ENCODE results near the gene STX2. TPM values are rescaled to one million over a fixed set of nuclear protein-coding genes. Genes with fewer than 3 reads are reported as not detected.
"Not testable (repeated sequence)": the region's sequence is repeated elsewhere in the genome, so short reads cannot be mapped to it uniquely, and the experiment has no call there.

The STX2 gene
- total and polyA plus RNA-seq, 2 experiments from 2014 or later: 12.4 to 23.1 TPM

- H4K20me1 ChIP-seq (ENCODE audit: insufficient read depth, poor library complexity, severe bottlenecking): peaks cover 31% of the 10 kb centered on the region
- H3K4me1 ChIP-seq (ENCODE audit: insufficient read depth): peaks cover 10% of the 10 kb centered on the region
- TF ChIP-seq, protein P1, sequence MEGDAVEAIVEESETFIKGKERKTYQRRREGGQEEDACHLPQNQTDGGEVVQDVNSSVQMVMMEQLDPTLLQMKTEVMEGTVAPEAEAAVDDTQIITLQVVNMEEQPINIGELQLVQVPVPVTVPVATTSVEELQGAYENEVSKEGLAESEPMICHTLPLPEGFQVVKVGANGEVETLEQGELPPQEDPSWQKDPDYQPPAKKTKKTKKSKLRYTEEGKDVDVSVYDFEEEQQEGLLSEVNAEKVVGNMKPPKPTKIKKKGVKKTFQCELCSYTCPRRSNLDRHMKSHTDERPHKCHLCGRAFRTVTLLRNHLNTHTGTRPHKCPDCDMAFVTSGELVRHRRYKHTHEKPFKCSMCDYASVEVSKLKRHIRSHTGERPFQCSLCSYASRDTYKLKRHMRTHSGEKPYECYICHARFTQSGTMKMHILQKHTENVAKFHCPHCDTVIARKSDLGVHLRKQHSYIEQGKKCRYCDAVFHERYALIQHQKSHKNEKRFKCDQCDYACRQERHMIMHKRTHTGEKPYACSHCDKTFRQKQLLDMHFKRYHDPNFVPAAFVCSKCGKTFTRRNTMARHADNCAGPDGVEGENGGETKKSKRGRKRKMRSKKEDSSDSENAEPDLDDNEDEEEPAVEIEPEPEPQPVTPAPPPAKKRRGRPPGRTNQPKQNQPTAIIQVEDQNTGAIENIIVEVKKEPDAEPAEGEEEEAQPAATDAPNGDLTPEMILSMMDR (IDR thresholded peaks at IDR 0.05; ENCODE audit: poor library complexity): no peak
- TF ChIP-seq EZH2 (IDR thresholded peaks at IDR 0.05; ENCODE audit: borderline replicate concordance) (no peak), EZH2phosphoT487 (IDR thresholded peaks at IDR 0.05; ENCODE audit: low read depth, severe bottlenecking, unreplicated experiment) (no peak)
- H3K4me3 ChIP-seq: no peak overlapping the region
- peaks cover 30% of the 10 kb centered on the region for H3K79me2 ChIP-seq
- DNase-seq (ENCODE audit: low spot score): no peak
- H3K27me3 ChIP-seq: no peaks in the 10 kb centered on the region
- H2AFZ ChIP-seq: no peak overlapping the region
- no peak overlapping the region for H3K27ac ChIP-seq
- H3K9me2 ChIP-seq (replicated peaks; ENCODE audit: insufficient read depth): no peaks in the 10 kb centered on the region
- H3K9me3 ChIP-seq (ENCODE audit: low read depth): no peaks in the 10 kb centered on the region
- H3K36me3 ChIP-seq (replicated peaks; ENCODE audit: insufficient read depth, low read depth): peaks cover 5% of the 10 kb centered on the region
- H3K4me2 ChIP-seq: no peak overlapping the region
Observed at GRCh38 chr12:130876297-130876696, 37.2 kb upstream of the STX2 start.

GRCh38 chr12:130875708-130876107, 36.7 kb upstream of the STX2 start:
- H4K20me1 ChIP-seq (ENCODE audit: insufficient read depth, poor library complexity, severe bottlenecking): peaks cover 31% of the 10 kb centered on the region

GRCh38 chr12:130875193-130875592, 36.1 kb upstream of the STX2 start:
- H4K20me1 ChIP-seq (ENCODE audit: insufficient read depth, poor library complexity, severe bottlenecking): peaks cover 31% of the 10 kb centered on the region
- peaks cover 10% of the 10 kb centered on the region for H3K4me1 ChIP-seq (ENCODE audit: insufficient read depth)
- no peak for DNase-seq (ENCODE audit: low spot score)
- no peak overlapping the region for H2AFZ ChIP-seq
- 93% methylated on average over 5 of the region's 5 CpGs for WGBS (ENCODE audit: low lambda C conversion rate, missing lambda C conversion rate)
- H3K27me3 ChIP-seq: no peaks in the 10 kb centered on the region
- H3K79me2 ChIP-seq: peaks cover 30% of the 10 kb centered on the region
- H3K4me3 ChIP-seq: no peak overlapping the region
- peaks cover 5% of the 10 kb centered on the region for H3K36me3 ChIP-seq (replicated peaks; ENCODE audit: insufficient read depth, low read depth)
- no peaks in the 10 kb centered on the region for H3K9me3 ChIP-seq (ENCODE audit: low read depth)
- H3K9me2 ChIP-seq (replicated peaks; ENCODE audit: insufficient read depth): no peaks in the 10 kb centered on the region
- H3K27ac ChIP-seq: no peak overlapping the region
- TF ChIP-seq, protein P1 (IDR thresholded peaks at IDR 0.05; ENCODE audit: poor library complexity): no peak
- TF ChIP-seq EZH2 (IDR thresholded peaks at IDR 0.05; ENCODE audit: borderline replicate concordance) (no peak), EZH2phosphoT487 (IDR thresholded peaks at IDR 0.05; ENCODE audit: low read depth, severe bottlenecking, unreplicated experiment) (no peak)
- no peak overlapping the region for H3K4me2 ChIP-seq

More at GRCh38 chr12:130875708-130876107, 36.7 kb upstream of the STX2 start:
- 91% methylated on average over 11 of the region's 11 CpGs for WGBS (ENCODE audit: low lambda C conversion rate, missing lambda C conversion rate)
- not testable (repeated sequence) for H3K36me3 ChIP-seq (replicated peaks; ENCODE audit: insufficient read depth, low read depth); H3K4me2 ChIP-seq; H3K4me3 ChIP-seq; H3K27me3 ChIP-seq; H2AFZ ChIP-seq; H3K9me3 ChIP-seq (ENCODE audit: low read depth); DNase-seq (ENCODE audit: low spot score); H3K27ac ChIP-seq; H3K9me2 ChIP-seq (replicated peaks; ENCODE audit: insufficient read depth)
- peaks cover 10% of the 10 kb centered on the region for H3K4me1 ChIP-seq (ENCODE audit: insufficient read depth)
- peaks cover 30% of the 10 kb centered on the region for H3K79me2 ChIP-seq

DNA sequence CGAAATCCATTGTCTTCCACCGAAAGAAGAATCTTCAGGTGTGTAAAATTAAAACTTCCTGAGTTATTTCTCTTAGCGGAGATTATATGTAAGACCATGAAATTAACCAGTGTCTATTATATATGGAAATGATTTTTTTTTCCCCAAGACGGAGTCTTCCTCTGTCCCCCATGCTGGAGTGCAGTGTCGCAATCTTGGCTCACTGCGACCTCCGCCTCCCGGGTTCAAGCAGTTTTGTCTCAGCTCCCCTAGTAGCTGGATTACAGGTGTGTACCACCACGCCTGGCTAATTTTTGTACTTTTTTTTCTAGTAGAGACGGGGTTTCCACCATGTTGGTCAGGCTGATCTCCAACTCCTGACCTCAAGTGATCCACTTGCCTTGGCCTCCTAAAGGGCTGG, 35.6 kb upstream of the STX2 start:
- Histone ChIP-seq H3K36me3 (replicated peaks; ENCODE audit: insufficient read depth, low read depth) (peaks cover 5% of the 10 kb centered on the region), H3K4me2 (peak overlapping the region; percentile 91), H3K4me1 (ENCODE audit: insufficient read depth) (peaks cover 10% of the 10 kb centered on the region), H2AFZ (no peak overlapping the region), H3K27me3 (no peaks in the 10 kb centered on the region), H3K27ac (no peak overlapping the region), H3K9me3 (ENCODE audit: low read depth) (no peaks in the 10 kb centered on the region), H3K79me2 (peaks cover 30% of the 10 kb centered on the region), H4K20me1 (ENCODE audit: insufficient read depth, poor library complexity, severe bottlenecking) (peaks cover 31% of the 10 kb centered on the region), H3K9me2 (replicated peaks; ENCODE audit: insufficient read depth) (no peaks in the 10 kb centered on the region), H3K4me3 (no peak overlapping the region)
- DNase-seq (ENCODE audit: low spot score): no peak
- 95% methylated on average over 10 of the region's 10 CpGs for WGBS (ENCODE audit: low lambda C conversion rate, missing lambda C conversion rate)
- TF ChIP-seq EZH2 (IDR thresholded peaks at IDR 0.05; ENCODE audit: borderline replicate concordance) (no peak), EZH2phosphoT487 (IDR thresholded peaks at IDR 0.05; ENCODE audit: low read depth, severe bottlenecking, unreplicated experiment) (no peak)
- TF ChIP-seq, protein P1 (IDR thresholded peaks at IDR 0.05; ENCODE audit: poor library complexity): no peak

Data from hepatocyte (in vitro differentiated cells).